ENCODE measurements around the gene SIVA1. TPM values are rescaled to one million over a fixed set of nuclear protein-coding genes. Genes with fewer than 3 reads are reported as not detected.
A peak's percentile ranks its signal among the peaks of the same experiment; 100 is the strongest.

The SIVA1 gene
- total and polyA plus RNA-seq, 2 of the 8 experiments (the other 6 are each of a cell fraction or from before 2014, with no cell fraction given), result 123 to 589 TPM

DNA sequence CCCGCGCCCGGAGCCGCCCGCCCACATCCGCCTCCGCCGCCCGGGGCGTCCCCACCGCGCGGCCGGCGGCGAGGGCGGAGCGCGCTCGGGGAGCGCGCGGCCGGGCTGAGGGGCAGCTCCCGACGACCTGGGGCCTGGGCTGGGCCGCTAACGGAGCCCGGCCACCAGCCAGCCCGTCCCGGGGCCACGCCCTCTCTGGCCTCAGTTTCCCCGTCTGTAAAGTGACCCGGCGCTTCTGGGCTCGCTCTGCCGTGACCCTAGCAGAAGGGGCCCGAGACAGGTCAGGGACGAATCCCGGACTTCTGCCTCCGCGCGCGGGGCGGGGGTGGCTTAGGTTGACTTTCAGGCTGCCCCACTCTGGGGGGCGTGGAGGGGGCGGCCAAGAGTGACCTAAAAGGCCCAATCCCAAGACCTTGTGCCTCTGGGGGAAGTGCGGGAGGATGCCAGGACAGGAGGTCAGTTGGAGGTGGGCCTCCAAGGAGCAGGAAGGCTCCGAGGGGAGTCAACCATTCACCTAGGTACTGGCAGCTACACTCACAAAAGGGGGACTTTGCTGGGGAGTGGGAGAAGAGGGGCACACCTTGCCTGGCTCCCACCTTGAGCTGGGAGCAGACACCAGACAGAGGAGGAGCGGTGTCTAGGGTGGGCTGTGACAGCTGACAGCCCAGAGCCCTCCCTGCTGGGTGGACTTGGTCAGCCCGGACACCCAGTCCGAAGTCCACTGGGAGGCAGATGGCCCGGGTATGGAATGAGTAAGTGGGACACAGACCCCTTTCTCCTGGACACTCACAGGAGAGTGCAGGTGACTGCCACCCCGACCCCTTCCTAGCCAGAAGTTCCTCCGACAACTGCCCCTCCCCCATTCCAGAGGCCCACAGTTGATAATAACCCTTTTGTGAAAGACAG, 43.1 kb downstream of the SIVA1 start:
- POLR2A ChIA-PET (ENCODE audit: partially characterized antibody), result interaction anchor here (0.7 to 2.3 kb wide), 4 partner anchors 17 to 68 kb away, joined by 3 to 7 read pairs (median 3); partner anchors contain the start of gene SIVA1
- peaks cover 23% of the 10 kb centered on the region for H3K23me2 ChIP-seq (ENCODE audit: low read depth, low read length)
- peaks cover 8% of the 10 kb centered on the region for H3K79me1 ChIP-seq (ENCODE audit: low read depth, low read length)
- FAIRE-seq, result no peak
- no peak overlapping the region for H3K56ac ChIP-seq (replicated peaks; ENCODE audit: insufficient read length, low read depth, low read length)
- no peak for DNase-seq (ENCODE audit: low read depth in 1 of 2, low spot score in 2 of 2)
- no peak overlapping the region for H3K4ac ChIP-seq (replicated peaks; ENCODE audit: insufficient read length, low read depth, low read length)
- peaks cover 0 to 6% of the 10 kb centered on the region in 2 experiments; a peak in 1 of 4 replicates for H3K79me2 ChIP-seq (ENCODE audit: control insufficient read depth in 1 of 2, insufficient read depth in 2 of 2, low read length in 2 of 2)
- peak overlapping the region; percentile 81; the same call in 1 of the 2 replicates for H2BK15ac ChIP-seq (ENCODE audit: low read length)
- peaks cover 14 to 22% of the 10 kb centered on the region in 2 experiments for H4K20me1 ChIP-seq (replicated peaks in 1 of 2; ENCODE audit: control insufficient read depth in 1 of 2, insufficient read depth in 2 of 2, low read length in 2 of 2)
- no peak overlapping the region for H2BK120ac ChIP-seq (replicated peaks; ENCODE audit: low read depth, low read length)
- H3K9ac ChIP-seq (replicated peaks in 1 of 4; ENCODE audit: extremely low read depth in 1 of 4, low read depth in 3 of 4, low read length in 3 of 4), result no peak overlapping the region
- peak overlapping the region; percentile 75; the same call in 1 of the 2 replicates for H2AK5ac ChIP-seq (ENCODE audit: low read depth, low read length)
- no peaks in the 10 kb centered on the region for H3K9me3 ChIP-seq (ENCODE audit: insufficient read depth in 2 of 2, low read depth in 1 of 2, low read length in 1 of 2)
- H3K36me3 ChIP-seq (ENCODE audit: control insufficient read depth in 2 of 4, insufficient read depth in 4 of 4, low read length in 3 of 4), result no peaks in the 10 kb centered on the region; a peak in 1 of 8 replicates
- H2BK20ac ChIP-seq (ENCODE audit: low read length), result 0 out of 2 replicates have a peak overlapping the region, but pooled peaks have one; percentile 61
- WGBS, 2 experiments (ENCODE audit: extremely low coverage in 1 of 2, insufficient coverage in 1 of 2, insufficient read length in 1 of 2, insufficient replicate concordance in 2 of 2, low coverage in 1 of 2, low lambda C conversion rate in 2 of 2, missing lambda C conversion rate in 1 of 2), result 12% methylated on average over 38 of the region's 55 CpGs; no CpG with 5 or more reads in 1 of the 2 experiments
- H3K4me3 ChIP-seq (ENCODE audit: extremely low read depth in 1 of 4, insufficient read depth in 2 of 4, low read depth in 3 of 4, low read length in 4 of 4), result peak overlapping the region; percentile 52 to 66 (median 58)
- peaks cover 6 to 53% (median 43%) of the 10 kb centered on the region in 4 experiments for H3K27me3 ChIP-seq (replicated peaks in 1 of 4; ENCODE audit: control insufficient read depth in 3 of 4, extremely low read depth in 1 of 4, insufficient read depth in 3 of 4, low read length in 3 of 4)
- H3K4me1 ChIP-seq (replicated peaks in 1 of 4; ENCODE audit: control insufficient read depth in 3 of 4, insufficient read depth in 4 of 4, low read length in 3 of 4), result peaks cover 4 to 48% (median 33%) of the 10 kb centered on the region in 4 experiments
- no peak overlapping the region for H4K5ac ChIP-seq (ENCODE audit: insufficient read length, low read depth, low read length)
- no peak overlapping the region for H2BK12ac ChIP-seq (ENCODE audit: low read depth, low read length)
- no peak overlapping the region for H4K91ac ChIP-seq (replicated peaks; ENCODE audit: insufficient read length, low read length)
- H2BK5ac ChIP-seq (ENCODE audit: low read depth, low read length), result no peak overlapping the region
- H3K23ac ChIP-seq (ENCODE audit: insufficient read length), result no peak overlapping the region
- no peak overlapping the region for H3K14ac ChIP-seq (ENCODE audit: insufficient read length)
- CTCF ChIA-PET (ENCODE audit: partially characterized antibody), result interaction anchor here (0.6 to 11.1 kb wide), 7 partner anchors 24 to 75 kb away, joined by 3 to 110 read pairs (median 3); no protein-coding TSS in a partner anchor
- 0 out of 2 replicates have a peak overlapping the region, but pooled peaks have one; percentile 57 for H4K8ac ChIP-seq (ENCODE audit: extremely low read depth, insufficient read depth, low read length)
- peak overlapping the region; percentile 83 for H3K18ac ChIP-seq (ENCODE audit: extremely low read depth, low read length)
- no peak overlapping the region for H2AFZ ChIP-seq (ENCODE audit: low read length)
- H3K27ac ChIP-seq (ENCODE audit: low read depth, low read length), result no peak overlapping the region
- H3K4me2 ChIP-seq (ENCODE audit: insufficient read depth in 1 of 2, low read depth in 2 of 2, low read length in 2 of 2), result peak overlapping the region; percentile 77 to 88
- no peak for TF ChIP-seq TAF7 (optimal IDR thresholded peaks at IDR 0.05; ENCODE audit: borderline replicate concordance, low read depth, low read length)
- TF ChIP-seq, protein P1, sequence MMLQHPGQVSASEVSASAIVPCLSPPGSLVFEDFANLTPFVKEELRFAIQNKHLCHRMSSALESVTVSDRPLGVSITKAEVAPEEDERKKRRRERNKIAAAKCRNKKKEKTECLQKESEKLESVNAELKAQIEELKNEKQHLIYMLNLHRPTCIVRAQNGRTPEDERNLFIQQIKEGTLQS (IDR thresholded peaks at IDR 0.05; ENCODE audit: insufficient read depth, low read depth, low read length), result no peak
- no peak for TF ChIP-seq POU5F1 (IDR thresholded peaks at IDR 0.05; ENCODE audit: low read depth, low read length)
- TF ChIP-seq, protein P2, sequence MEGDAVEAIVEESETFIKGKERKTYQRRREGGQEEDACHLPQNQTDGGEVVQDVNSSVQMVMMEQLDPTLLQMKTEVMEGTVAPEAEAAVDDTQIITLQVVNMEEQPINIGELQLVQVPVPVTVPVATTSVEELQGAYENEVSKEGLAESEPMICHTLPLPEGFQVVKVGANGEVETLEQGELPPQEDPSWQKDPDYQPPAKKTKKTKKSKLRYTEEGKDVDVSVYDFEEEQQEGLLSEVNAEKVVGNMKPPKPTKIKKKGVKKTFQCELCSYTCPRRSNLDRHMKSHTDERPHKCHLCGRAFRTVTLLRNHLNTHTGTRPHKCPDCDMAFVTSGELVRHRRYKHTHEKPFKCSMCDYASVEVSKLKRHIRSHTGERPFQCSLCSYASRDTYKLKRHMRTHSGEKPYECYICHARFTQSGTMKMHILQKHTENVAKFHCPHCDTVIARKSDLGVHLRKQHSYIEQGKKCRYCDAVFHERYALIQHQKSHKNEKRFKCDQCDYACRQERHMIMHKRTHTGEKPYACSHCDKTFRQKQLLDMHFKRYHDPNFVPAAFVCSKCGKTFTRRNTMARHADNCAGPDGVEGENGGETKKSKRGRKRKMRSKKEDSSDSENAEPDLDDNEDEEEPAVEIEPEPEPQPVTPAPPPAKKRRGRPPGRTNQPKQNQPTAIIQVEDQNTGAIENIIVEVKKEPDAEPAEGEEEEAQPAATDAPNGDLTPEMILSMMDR (IDR thresholded peaks at IDR 0.05; ENCODE audit: control extremely low read depth in 1 of 3, insufficient read depth in 1 of 3, low read depth in 1 of 3, low read length in 3 of 3), result no peak
- TF ChIP-seq SIN3A (conservative IDR thresholded peaks at IDR 0.05 in 1 of 2, IDR thresholded peaks at IDR 0.05 in 1 of 2; ENCODE audit: low read depth in 1 of 2, low read length in 2 of 2), result no peak
- TF ChIP-seq SAP30 (IDR thresholded peaks at IDR 0.05; ENCODE audit: insufficient read depth, insufficient replicate concordance, low read length), result no peak
